Measurements from ENCODE around the gene MANEA. TPM values are rescaled to one million over a fixed set of nuclear protein-coding genes. Genes with fewer than 3 reads are reported as not detected.

MANEA gene
- 100 to 1,000 TPM in 1 of 2 donors, 10 to 100 TPM in 1; 77.8 to 141 TPM for total RNA-seq
- 40.4 TPM for polyA plus RNA-seq (2013, experiment 1 of 2)
- 49.8 TPM for polyA plus RNA-seq (2013, experiment 2 of 2)
- long read RNA-seq, experiment 1, full-length matches to known transcripts, result 10 of 55 reads
- long read RNA-seq, experiment 1, partial matches to known transcripts, result 28 of 55 reads
- long read RNA-seq, experiment 1, other reads (novel, unspliced or antisense), result 17 of 55 reads
- long read RNA-seq, experiment 2, full-length matches to known transcripts, result 178 of 222 reads
- long read RNA-seq, experiment 2, partial matches to known transcripts, result 36 of 222 reads
- long read RNA-seq, experiment 2, other reads (novel, unspliced or antisense), result 8 of 222 reads
- long read RNA-seq, experiment 3, full-length matches to known transcripts, result 321 of 370 reads
- long read RNA-seq, experiment 3, partial matches to known transcripts, result 24 of 370 reads
- long read RNA-seq, experiment 3, other reads (novel, unspliced or antisense), result 25 of 370 reads
- long read RNA-seq, experiment 4, full-length matches to known transcripts, result 35 of 50 reads
- long read RNA-seq, experiment 4, partial matches to known transcripts, result 10 of 50 reads
- long read RNA-seq, experiment 4, other reads (novel, unspliced or antisense), result 5 of 50 reads

GRCh38 chr6:95577304-95578105 lies at the start of gene MANEA:
MANEA (plus strand) TSS chr6:95577535; CDS start chr6:95586440, 8,905 bp downstream.
- H3K4me3 Mint-ChIP-seq, result peak within 1 kb of the TSS; percentile 94
- H3K9me3 ChIP-seq (ENCODE audit: control insufficient read depth, low read length), result peaks cover 28% of the 10 kb centered on the region
- peaks cover 44% of the 10 kb centered on the region for H3K36me3 ChIP-seq (ENCODE audit: control insufficient read depth, insufficient read depth, low read length)
- H3K27ac ChIP-seq (ENCODE audit: low read depth, low read length), result peak within 1 kb of the TSS; percentile 93
- H3K4me3 ChIP-seq (ENCODE audit: low read length), result peak within 1 kb of the TSS; percentile 99
- H3K27me3 Mint-ChIP-seq (ENCODE audit: insufficient read depth), result no peaks in the 10 kb centered on the region
- H3K9ac ChIP-seq (ENCODE audit: extremely low read depth, low read length, poor library complexity, severe bottlenecking), result peak within 1 kb of the TSS; percentile 99
- TF ChIP-seq CTCF (conservative IDR thresholded peaks at IDR 0.05), result no peak
- no peaks in the 10 kb centered on the region for H3K4me1 ChIP-seq (ENCODE audit: control insufficient read depth, insufficient read depth, low read length)
- peak within 1 kb of the TSS; percentile 97 for H3K27ac Mint-ChIP-seq
- H3K27me3 ChIP-seq (ENCODE audit: control insufficient read depth, insufficient read depth, low read length, poor library complexity, severe bottlenecking), result no peaks in the 10 kb centered on the region
- H3K4me1 Mint-ChIP-seq, result peaks cover 12% of the 10 kb centered on the region
- WGBS, 2 experiments (ENCODE audit: insufficient coverage in 1 of 2, insufficient read length in 1 of 2), result 0% methylated on average over 26 to 70 of the region's 70 CpGs
- H3K9me3 Mint-ChIP-seq, result peaks cover 37% of the 10 kb centered on the region
- DNase-seq, result peak; percentile 94
- H3K36me3 Mint-ChIP-seq (ENCODE audit: low read depth), result peaks cover 43% of the 10 kb centered on the region

- no peaks in the 10 kb centered on the region for H3K27me3 ChIP-seq (ENCODE audit: control insufficient read depth, insufficient read depth, low read length, poor library complexity, severe bottlenecking)
- peaks cover 5% of the 10 kb centered on the region for H3K36me3 ChIP-seq (ENCODE audit: control insufficient read depth, insufficient read depth, low read length)
- DNase-seq, result no peak
- H3K27ac ChIP-seq (ENCODE audit: low read depth, low read length), result no peak overlapping the region
- H3K4me3 ChIP-seq (ENCODE audit: low read length), result no peak overlapping the region
- Mint-ChIP-seq H3K4me1 (peaks cover 41% of the 10 kb centered on the region), H3K36me3 (ENCODE audit: low read depth) (peaks cover 5% of the 10 kb centered on the region), H3K27me3 (ENCODE audit: insufficient read depth) (no peaks in the 10 kb centered on the region), H3K27ac (no peak overlapping the region), H3K4me3 (no peak overlapping the region), H3K9me3 (peaks cover 4% of the 10 kb centered on the region)
- H3K9me3 ChIP-seq (ENCODE audit: control insufficient read depth, low read length), result peaks cover 6% of the 10 kb centered on the region
- peaks cover 10% of the 10 kb centered on the region for H3K4me1 ChIP-seq (ENCODE audit: control insufficient read depth, insufficient read depth, low read length)
- H3K9ac ChIP-seq (ENCODE audit: extremely low read depth, low read length, poor library complexity, severe bottlenecking), result no peak overlapping the region
- no CpG with 5 or more reads among the region's 1 CpG for WGBS, 2 experiments (ENCODE audit: insufficient coverage in 1 of 2, insufficient read length in 1 of 2)
- TF ChIP-seq CTCF (conservative IDR thresholded peaks at IDR 0.05), result no peak
These were observed 47.6 kb upstream of the MANEA start for GRCh38 chr6:95529762-95530161.

GRCh38 chr6:95530176-95530819 lies 47.0 kb upstream of the MANEA start:
- Mint-ChIP-seq H3K36me3 (ENCODE audit: low read depth) (peaks cover 3% of the 10 kb centered on the region), H3K4me3 (no peak overlapping the region), H3K9me3 (peaks cover 3% of the 10 kb centered on the region), H3K27ac (peak overlapping the region; percentile 65), H3K27me3 (ENCODE audit: insufficient read depth) (no peaks in the 10 kb centered on the region), H3K4me1 (peaks cover 41% of the 10 kb centered on the region)
- H3K4me1 ChIP-seq (ENCODE audit: control insufficient read depth, insufficient read depth, low read length), result peaks cover 10% of the 10 kb centered on the region
- peaks cover under 1% of the 10 kb centered on the region for H3K36me3 ChIP-seq (ENCODE audit: control insufficient read depth, insufficient read depth, low read length)
- TF ChIP-seq CTCF (conservative IDR thresholded peaks at IDR 0.05), result no peak
- 50 to 61% methylated on average over 2 to 3 of the region's 3 CpGs for WGBS, 2 experiments (ENCODE audit: insufficient coverage in 1 of 2, insufficient read length in 1 of 2)
- H3K9ac ChIP-seq (ENCODE audit: extremely low read depth, low read length, poor library complexity, severe bottlenecking), result no peak overlapping the region
- no peaks in the 10 kb centered on the region for H3K27me3 ChIP-seq (ENCODE audit: control insufficient read depth, insufficient read depth, low read length, poor library complexity, severe bottlenecking)
- no peak for DNase-seq
- no peak overlapping the region for H3K27ac ChIP-seq (ENCODE audit: low read depth, low read length)
- H3K9me3 ChIP-seq (ENCODE audit: control insufficient read depth, low read length), result peaks cover under 1% of the 10 kb centered on the region
- no peak overlapping the region for H3K4me3 ChIP-seq (ENCODE audit: low read length)

Data from endodermal cell (in vitro differentiated cells).